Hepatocyte (in vitro differentiated cells): ENCODE data around the gene TMEM184B.

Experiments
- CTCF ChIP-seq: fragments of 200-600 bp; sonication (generic); IDR thresholded peaks from 2 replicates; pipeline ENCODE4 v1.5.1; 2016; ENCODE audit warnings: antibody characterized with exemption, mild to moderate bottlenecking; ENCODE audit not compliant: poor library complexity
- EZH2 ChIP-seq: fragments of 200-600 bp; sonication (generic); IDR thresholded peaks from 2 replicates; pipeline ENCODE4 v1.6.1; 2016; ENCODE audit warnings: antibody characterized with exemption, mild to moderate bottlenecking, borderline replicate concordance
- EZH2phosphoT487 ChIP-seq: fragments of 200-600 bp; sonication (generic); IDR thresholded peaks from one replicate; pipeline ENCODE4 v1.6.1; 2018; ENCODE audit warnings: antibody characterized with exemption, mild to moderate bottlenecking, low read depth, moderate library complexity; ENCODE audit not compliant: unreplicated experiment, severe bottlenecking

GRCh38 chr22:38236786-38237185 is 36.0 kb downstream of the TMEM184B start:
- TF ChIP-seq CTCF (no peak), EZH2 (no peak), EZH2phosphoT487 (no peak)
